ENCODE data around the gene TNS1. TPM values are rescaled to one million over a fixed set of nuclear protein-coding genes. Genes with fewer than 3 reads are reported as not detected.

TNS1 gene
- total RNA-seq, 2 donors from 2014 or later = 0.65 to 0.93 TPM

DNA sequence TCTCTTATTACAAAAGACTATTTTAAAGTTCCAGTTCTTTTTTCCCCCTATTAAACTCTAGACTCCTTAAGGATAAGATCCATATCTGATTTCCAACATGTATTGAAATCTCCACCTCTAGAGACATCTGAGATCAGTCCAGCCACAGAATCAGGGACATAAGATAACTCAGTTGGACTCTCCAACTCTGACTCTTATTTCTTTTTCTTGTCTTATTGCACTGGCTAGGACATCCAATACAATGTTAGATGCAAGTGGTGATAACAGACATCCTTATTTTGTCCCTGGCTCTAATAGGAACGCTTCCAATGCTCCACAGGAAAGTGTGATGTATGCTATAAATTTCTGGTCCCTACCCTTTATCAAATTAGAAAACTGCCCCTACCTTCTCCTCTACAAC, 158.1 kb downstream of the TNS1 start:
- H3K4me1 Mint-ChIP-seq (ENCODE audit: low read depth) = no peaks in the 10 kb centered on the region
- DNase-seq (no peak), ATAC-seq (replicated peaks in 1 of 2) (no peak)
- H3K27me3 Mint-ChIP-seq (ENCODE audit: low read depth) = no peaks in the 10 kb centered on the region
- no peaks in the 10 kb centered on the region for H3K36me3 Mint-ChIP-seq (ENCODE audit: insufficient read depth in 2 of 2)
- no peak overlapping the region for H3K4me3 Mint-ChIP-seq
- H3K27ac Mint-ChIP-seq = no peak overlapping the region
- no peaks in the 10 kb centered on the region for H3K9me3 Mint-ChIP-seq

GRCh38 chr2:217843324-217843723, 159.5 kb downstream of the TNS1 start:
- H3K4me3 Mint-ChIP-seq = no peak overlapping the region
- H3K4me1 Mint-ChIP-seq (ENCODE audit: low read depth) = no peaks in the 10 kb centered on the region
- H3K27ac Mint-ChIP-seq = no peak overlapping the region
- DNase-seq = no peak
- no peaks in the 10 kb centered on the region for H3K27me3 Mint-ChIP-seq (ENCODE audit: low read depth)
- no peak for ATAC-seq (replicated peaks in 1 of 2)
- H3K9me3 Mint-ChIP-seq = no peaks in the 10 kb centered on the region
- no peaks in the 10 kb centered on the region for H3K36me3 Mint-ChIP-seq (ENCODE audit: insufficient read depth in 2 of 2)

GRCh38 chr2:217842017-217842416, 160.8 kb downstream of the TNS1 start:
- no peak overlapping the region for H3K27ac Mint-ChIP-seq
- ATAC-seq (replicated peaks in 1 of 2) (no peak), DNase-seq (no peak)
- H3K4me1 Mint-ChIP-seq (ENCODE audit: low read depth) = no peaks in the 10 kb centered on the region
- H3K4me3 Mint-ChIP-seq = no peak overlapping the region
- H3K9me3 Mint-ChIP-seq = no peaks in the 10 kb centered on the region
- H3K36me3 Mint-ChIP-seq (ENCODE audit: insufficient read depth in 2 of 2) = no peaks in the 10 kb centered on the region
- H3K27me3 Mint-ChIP-seq (ENCODE audit: low read depth) = no peaks in the 10 kb centered on the region

- Mint-ChIP-seq H3K27ac (no peak overlapping the region), H3K4me3 (no peak overlapping the region), H3K9me3 (no peaks in the 10 kb centered on the region), H3K36me3 (ENCODE audit: insufficient read depth in 2 of 2) (no peaks in the 10 kb centered on the region), H3K4me1 (ENCODE audit: low read depth) (no peaks in the 10 kb centered on the region), H3K27me3 (ENCODE audit: low read depth) (no peaks in the 10 kb centered on the region)
- DNase-seq (no peak), ATAC-seq (replicated peaks in 1 of 2) (no peak)
Measured at GRCh38 chr2:217840522-217840921, 162.3 kb downstream of the TNS1 start.

- DNase-seq (no peak), ATAC-seq (replicated peaks in 1 of 2) (no peak)
- no peaks in the 10 kb centered on the region for H3K27me3 Mint-ChIP-seq (ENCODE audit: low read depth)
- H3K4me1 Mint-ChIP-seq (ENCODE audit: low read depth) = no peaks in the 10 kb centered on the region
- H3K27ac Mint-ChIP-seq = no peak overlapping the region
- no peak overlapping the region for H3K4me3 Mint-ChIP-seq
- H3K36me3 Mint-ChIP-seq (ENCODE audit: insufficient read depth in 2 of 2) = no peaks in the 10 kb centered on the region
- H3K9me3 Mint-ChIP-seq = no peaks in the 10 kb centered on the region
Measured at GRCh38 chr2:217839750-217840107, 163.1 kb downstream of the TNS1 start.

DNA sequence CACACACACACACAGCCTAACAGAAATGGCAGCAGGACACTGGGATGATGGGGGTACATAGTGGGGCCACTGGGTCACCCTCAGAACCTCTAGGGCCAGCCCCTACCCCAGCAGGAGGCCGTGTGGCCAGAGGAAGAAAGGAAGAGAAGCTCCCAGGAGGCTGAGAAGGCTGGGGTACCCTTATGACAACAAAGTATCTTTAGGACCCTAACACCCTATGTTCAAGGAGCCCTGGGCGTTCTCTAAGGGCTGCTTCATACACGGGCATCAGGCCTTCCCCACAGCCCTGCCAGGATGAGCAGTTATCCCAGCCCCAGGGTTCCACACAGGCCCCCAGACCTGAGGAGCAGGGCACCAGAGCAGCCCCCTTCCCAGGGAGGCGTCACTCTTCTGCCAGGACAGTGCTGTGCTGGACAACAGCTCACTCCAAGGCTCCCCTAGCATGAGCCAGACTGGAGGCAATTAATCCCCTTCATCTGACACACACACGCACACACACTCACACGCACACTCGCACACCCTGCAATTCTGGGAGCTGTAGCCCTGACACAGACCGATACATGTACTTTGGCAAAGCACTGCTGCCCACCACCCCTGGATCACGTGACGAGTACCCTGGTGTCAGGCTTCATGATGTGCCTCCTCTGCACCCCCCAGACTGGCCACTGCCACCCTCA, 163.6 kb downstream of the TNS1 start:
- Mint-ChIP-seq H3K27me3 (ENCODE audit: low read depth) (no peaks in the 10 kb centered on the region), H3K27ac (no peak overlapping the region), H3K4me1 (ENCODE audit: low read depth) (no peaks in the 10 kb centered on the region), H3K36me3 (ENCODE audit: insufficient read depth in 2 of 2) (no peaks in the 10 kb centered on the region), H3K4me3 (no peak overlapping the region), H3K9me3 (no peaks in the 10 kb centered on the region)
- no peak for ATAC-seq (replicated peaks in 1 of 2)
- DNase-seq = no peak

GRCh38 chr2:217838409-217838831, 164.4 kb downstream of the TNS1 start:
- Mint-ChIP-seq H3K27me3 (ENCODE audit: low read depth) (no peaks in the 10 kb centered on the region), H3K4me1 (ENCODE audit: low read depth) (no peaks in the 10 kb centered on the region), H3K36me3 (ENCODE audit: insufficient read depth in 2 of 2) (no peaks in the 10 kb centered on the region), H3K4me3 (no peak overlapping the region), H3K27ac (no peak overlapping the region), H3K9me3 (no peaks in the 10 kb centered on the region)
- ATAC-seq (replicated peaks in 1 of 2) = no peak
- no peak for DNase-seq

- Mint-ChIP-seq H3K4me3 (no peak overlapping the region), H3K9me3 (no peaks in the 10 kb centered on the region), H3K4me1 (ENCODE audit: low read depth) (no peaks in the 10 kb centered on the region), H3K36me3 (ENCODE audit: insufficient read depth in 2 of 2) (no peaks in the 10 kb centered on the region), H3K27ac (no peak overlapping the region), H3K27me3 (ENCODE audit: low read depth) (peaks cover 3% of the 10 kb centered on the region)
- ATAC-seq (replicated peaks in 1 of 2) (no peak), DNase-seq (no peak)
Measured at GRCh38 chr2:217837530-217837929, 165.3 kb downstream of the TNS1 start.

- H3K27me3 Mint-ChIP-seq (ENCODE audit: low read depth) = peaks cover 5% of the 10 kb centered on the region
- no peak for ATAC-seq (replicated peaks in 1 of 2)
- H3K9me3 Mint-ChIP-seq = no peaks in the 10 kb centered on the region
- no peak overlapping the region for H3K4me3 Mint-ChIP-seq
- no peak for DNase-seq
- no peaks in the 10 kb centered on the region for H3K4me1 Mint-ChIP-seq (ENCODE audit: low read depth)
- no peak overlapping the region for H3K27ac Mint-ChIP-seq
- no peaks in the 10 kb centered on the region for H3K36me3 Mint-ChIP-seq (ENCODE audit: insufficient read depth in 2 of 2)
Measured at GRCh38 chr2:217836901-217837491, 165.8 kb downstream of the TNS1 start.

DNA sequence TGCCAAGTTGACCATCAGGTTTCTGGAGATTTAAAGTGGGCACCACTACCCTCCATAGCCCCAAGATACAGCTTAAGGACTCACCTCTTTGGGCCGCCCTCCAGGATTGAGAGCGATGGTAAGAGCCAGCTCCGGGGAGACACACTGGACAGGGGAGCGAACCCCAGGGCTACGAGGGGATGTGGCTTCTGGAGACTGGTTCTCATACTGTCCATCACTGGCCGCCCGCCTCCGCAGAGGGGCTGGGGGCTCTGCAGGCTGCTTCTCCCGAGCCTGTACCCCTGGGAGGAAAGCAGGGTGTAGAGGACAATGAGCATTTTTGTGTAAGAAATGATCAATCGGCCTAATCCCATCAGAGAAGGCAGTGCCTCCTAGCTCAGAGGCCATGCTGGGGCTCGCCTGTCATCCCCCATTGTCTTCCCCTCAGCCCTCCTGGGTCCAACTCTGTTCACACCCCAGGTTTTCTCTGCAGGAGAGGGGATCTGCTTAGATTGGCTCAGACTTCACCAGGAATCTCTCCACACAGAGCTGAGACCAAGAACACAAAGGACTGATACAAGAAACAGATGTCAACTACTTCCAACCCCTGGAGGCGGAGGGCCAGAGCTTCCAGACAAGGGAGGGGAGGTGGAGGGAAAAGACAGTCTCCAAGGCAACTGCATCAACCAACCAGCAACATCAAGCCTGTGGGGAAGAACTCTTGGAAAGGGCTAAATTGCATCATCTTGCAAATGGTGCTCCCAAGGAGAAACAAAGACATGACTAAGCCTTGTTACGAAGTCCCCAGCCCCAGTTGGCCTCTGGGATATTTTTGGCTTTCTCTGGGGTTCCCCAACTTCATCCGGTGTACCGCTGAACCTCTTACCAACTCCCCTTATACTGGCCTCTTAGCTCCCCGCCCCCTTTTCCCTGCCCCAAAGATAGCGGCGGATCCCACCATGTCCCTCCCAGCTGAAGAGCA, 166.6 kb downstream of the TNS1 start:
- ATAC-seq (replicated peaks in 1 of 2) (no peak), DNase-seq (no peak)
- Mint-ChIP-seq H3K4me1 (ENCODE audit: low read depth) (no peaks in the 10 kb centered on the region), H3K27ac (no peak overlapping the region), H3K4me3 (no peak overlapping the region), H3K9me3 (no peaks in the 10 kb centered on the region), H3K27me3 (ENCODE audit: low read depth) (peaks cover 5% of the 10 kb centered on the region), H3K36me3 (ENCODE audit: insufficient read depth in 2 of 2) (no peaks in the 10 kb centered on the region)

DNA sequence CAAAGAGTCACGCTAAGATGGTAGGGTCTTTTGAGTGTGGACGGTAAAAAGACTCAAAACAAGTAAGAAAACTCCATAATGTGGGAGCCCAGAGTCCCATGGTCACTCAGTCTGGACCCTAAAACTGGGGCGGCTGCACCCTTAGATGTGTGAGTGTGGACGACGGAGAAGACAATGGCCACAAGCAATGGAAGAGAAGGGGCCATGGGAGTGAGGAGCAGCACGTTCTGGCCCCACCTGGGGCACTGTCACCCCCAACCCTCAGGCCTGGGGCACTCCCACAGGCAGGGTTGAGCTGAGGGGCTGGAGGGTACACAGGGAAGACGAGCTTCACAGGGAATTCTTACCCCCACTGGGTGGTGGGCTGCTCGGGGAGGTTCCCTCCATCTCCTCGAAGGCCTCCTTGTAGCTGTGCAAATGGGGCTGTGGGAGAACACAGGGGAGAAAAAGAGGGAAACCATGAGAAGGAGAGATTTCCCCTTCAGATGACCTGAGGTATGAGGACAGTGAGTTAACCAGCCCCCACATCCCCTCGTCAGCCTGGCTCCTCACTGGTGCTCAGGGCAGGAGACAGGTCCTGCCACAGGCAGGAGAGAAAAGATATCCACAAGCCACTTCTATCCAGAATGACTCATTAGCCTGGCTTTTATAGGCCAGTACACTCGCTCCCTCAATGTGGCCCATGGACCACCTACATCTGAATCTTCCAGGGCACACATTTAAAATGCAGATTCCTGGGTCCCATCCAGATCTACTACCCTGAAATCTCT, 167.9 kb downstream of the TNS1 start:
- ATAC-seq (replicated peaks in 1 of 2) (no peak), DNase-seq (no peak)
- H3K9me3 Mint-ChIP-seq = no peaks in the 10 kb centered on the region
- no peak overlapping the region for H3K27ac Mint-ChIP-seq
- no peaks in the 10 kb centered on the region for H3K36me3 Mint-ChIP-seq (ENCODE audit: insufficient read depth in 2 of 2)
- no peak overlapping the region for H3K4me3 Mint-ChIP-seq
- H3K27me3 Mint-ChIP-seq (ENCODE audit: low read depth) = peaks cover 5% of the 10 kb centered on the region
- no peaks in the 10 kb centered on the region for H3K4me1 Mint-ChIP-seq (ENCODE audit: low read depth)

GRCh38 chr2:217834057-217834620, 168.7 kb downstream of the TNS1 start:
- no peaks in the 10 kb centered on the region for H3K4me1 Mint-ChIP-seq (ENCODE audit: low read depth)
- no peak overlapping the region for H3K27ac Mint-ChIP-seq
- H3K36me3 Mint-ChIP-seq (ENCODE audit: insufficient read depth in 2 of 2) = no peaks in the 10 kb centered on the region
- peaks cover 5% of the 10 kb centered on the region for H3K27me3 Mint-ChIP-seq (ENCODE audit: low read depth)
- DNase-seq (no peak), ATAC-seq (replicated peaks in 1 of 2) (no peak)
- H3K9me3 Mint-ChIP-seq = no peaks in the 10 kb centered on the region
- H3K4me3 Mint-ChIP-seq = no peak overlapping the region
